Stimulated activated CD4-positive, alpha-beta T cell treated with anti-CD3 and anti-CD28 coated beads, TNF-alpha, amount 100 ng/mL, for 4 hours (primary cell): ENCODE data around the gene DNAH17.
"Not testable (repeated sequence)": the region's sequence is repeated elsewhere in the genome, so short reads cannot be mapped to it uniquely, and the experiment has no call there.

Source experiments
- DNase-seq, 3 experiments: peaks; one replicate each; pipeline ENCODE4 v3.0.0-alpha.2; 2020; ENCODE audit warnings: low read depth in 3 of 3

The DNAH17 gene

DNA sequence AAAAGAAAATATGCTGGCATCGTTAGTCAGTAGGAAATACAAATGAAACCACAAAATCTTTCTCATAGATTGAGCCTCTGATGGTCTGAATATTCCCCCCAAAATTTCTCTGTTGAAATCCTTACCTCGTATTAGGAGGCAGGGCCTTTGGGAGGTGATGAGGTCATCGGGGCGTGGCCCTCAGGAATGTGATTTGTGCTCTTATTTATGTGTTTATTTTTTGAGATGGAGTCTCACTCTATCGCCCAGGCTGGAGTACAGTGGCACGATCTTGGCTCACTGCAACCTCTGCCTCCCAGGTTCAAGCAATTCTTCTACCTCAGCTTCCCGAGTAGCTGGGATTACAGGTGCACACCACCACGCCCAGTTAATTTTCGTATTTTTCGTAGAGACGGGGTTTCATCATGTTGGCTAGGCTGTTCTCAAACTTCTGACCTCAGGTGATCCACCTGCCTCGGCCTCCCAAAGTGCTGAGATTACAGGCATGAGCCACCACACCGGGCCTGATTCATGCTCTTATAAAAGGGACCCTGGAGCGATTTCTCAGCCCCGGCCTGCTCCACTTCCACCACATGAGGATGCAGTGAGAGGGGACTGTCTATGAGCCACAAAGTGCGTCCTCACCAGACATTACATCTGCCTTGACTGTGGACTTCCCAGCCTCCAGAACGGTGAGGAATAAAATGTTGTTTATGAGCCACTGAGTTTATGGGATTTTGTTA, 53.1 kb downstream of the DNAH17 start:
- DNase-seq, result no peak

DNA sequence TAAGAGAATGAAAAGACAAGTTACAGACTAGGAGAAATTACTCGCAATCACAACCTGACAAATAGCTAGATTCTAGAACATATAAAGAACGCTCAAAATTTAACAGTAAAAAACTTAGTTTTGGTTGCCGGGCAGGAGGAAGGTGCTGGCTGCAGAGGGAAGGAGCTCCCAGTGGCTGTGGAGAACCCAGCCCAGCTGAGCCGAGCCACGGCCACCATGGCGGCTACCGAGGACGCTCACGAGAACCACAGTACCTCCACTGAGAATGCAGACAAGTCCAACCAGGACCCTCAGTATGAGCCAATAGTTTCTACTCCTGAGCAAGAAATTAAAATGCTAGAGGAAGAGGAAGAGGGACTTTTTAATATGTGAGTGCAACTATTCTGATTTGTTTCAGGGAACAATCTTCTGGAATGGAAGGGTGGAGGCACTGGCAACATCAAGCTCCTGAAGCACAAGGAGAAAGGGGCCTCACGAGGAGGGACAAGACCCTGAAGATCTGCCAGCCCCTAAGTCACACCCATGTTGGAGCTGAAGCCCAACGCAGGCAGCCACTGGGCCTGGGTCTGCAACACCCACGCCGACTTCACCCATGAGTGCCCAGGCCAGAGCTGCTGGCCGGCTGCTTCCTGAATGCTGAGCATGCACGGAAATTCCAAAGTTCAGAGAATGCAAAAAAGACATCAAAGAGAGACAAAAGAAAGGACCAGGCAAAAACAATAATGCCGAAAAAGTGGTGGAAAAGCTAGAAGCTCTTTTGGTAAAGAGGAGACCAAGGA, 55.0 kb downstream of the DNAH17 start:
- DNase-seq, result no peak

DNA sequence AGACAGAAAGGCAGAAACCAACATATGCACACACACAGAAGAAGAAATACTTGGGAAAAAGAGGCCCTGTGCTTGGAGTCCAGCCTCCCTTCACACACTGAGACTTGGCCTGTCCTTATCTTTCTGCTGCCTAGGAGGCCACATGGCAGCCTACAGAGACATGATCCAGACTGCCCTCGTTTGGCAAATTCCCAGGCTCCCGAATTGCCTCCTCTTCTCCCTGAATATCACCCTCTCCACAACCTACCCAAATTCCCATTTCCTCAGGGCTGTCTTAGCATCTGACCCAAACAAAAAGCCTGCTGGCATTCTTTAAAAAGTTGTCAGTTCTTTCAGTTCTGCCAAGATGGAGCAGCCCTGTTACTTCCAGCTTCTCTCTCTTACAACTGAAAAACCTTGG, 59.8 kb downstream of the DNAH17 start:
- DNase-seq, result no peak

DNA sequence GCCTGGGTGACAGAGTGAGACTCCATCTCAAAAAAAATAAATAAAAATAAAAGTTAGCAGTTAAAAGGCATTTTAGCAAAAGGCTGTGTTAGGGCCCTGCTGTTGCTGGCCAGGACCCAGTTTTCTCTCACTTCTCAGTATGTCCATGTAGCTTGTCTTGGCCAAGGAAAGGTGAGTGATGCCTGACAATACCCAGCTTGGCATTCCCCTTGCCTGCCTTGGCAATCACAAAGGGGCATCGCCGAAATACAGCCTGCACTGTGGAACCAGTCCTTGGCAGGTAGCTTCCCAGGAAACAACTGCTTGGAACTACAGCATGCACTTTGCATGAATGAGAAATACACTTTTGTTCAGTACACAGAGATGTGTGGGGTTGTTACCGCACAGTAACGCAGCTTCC, 61.7 kb downstream of the DNAH17 start:
- DNase-seq, result no peak

DNA sequence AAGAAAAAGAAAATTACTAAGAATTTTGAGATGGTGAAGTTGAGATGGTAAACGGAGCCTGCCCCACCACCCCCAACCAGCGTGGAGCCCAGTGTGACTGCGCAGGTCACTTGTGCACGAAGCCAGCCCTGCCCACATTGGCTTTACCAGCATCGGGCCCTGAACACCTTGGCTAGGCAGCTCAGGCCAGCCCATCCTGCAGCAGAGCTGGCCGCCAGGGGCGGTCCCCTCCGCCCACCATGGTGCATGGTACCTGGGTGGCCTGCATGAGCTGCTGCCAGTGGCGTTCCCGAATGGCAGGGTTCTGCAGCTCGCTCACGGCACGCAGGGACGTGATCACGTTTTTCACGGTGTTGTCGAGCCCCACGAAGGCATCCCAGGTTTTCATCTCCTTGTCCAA, 62.7 kb downstream of the DNAH17 start:
- no peak for DNase-seq

DNA sequence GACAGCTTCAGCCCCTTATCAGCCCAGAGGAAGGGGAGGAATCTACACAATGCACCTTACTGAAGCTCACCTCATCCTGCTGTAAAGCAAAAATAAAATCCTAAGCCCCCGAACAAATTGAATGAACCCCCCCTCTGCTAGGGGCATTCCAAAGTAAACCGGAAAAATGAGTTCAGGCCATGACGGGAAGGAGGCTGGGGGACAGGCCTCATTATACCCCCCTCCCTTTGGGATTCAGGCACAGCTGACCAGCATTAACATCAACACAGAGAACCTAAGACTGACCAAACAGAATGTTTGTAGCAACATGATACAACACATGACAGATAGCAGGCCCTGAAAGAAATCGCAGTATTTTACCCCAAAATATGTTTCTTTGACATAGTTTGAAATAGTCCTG, 64.2 kb downstream of the DNAH17 start:
- no peak for DNase-seq

DNA sequence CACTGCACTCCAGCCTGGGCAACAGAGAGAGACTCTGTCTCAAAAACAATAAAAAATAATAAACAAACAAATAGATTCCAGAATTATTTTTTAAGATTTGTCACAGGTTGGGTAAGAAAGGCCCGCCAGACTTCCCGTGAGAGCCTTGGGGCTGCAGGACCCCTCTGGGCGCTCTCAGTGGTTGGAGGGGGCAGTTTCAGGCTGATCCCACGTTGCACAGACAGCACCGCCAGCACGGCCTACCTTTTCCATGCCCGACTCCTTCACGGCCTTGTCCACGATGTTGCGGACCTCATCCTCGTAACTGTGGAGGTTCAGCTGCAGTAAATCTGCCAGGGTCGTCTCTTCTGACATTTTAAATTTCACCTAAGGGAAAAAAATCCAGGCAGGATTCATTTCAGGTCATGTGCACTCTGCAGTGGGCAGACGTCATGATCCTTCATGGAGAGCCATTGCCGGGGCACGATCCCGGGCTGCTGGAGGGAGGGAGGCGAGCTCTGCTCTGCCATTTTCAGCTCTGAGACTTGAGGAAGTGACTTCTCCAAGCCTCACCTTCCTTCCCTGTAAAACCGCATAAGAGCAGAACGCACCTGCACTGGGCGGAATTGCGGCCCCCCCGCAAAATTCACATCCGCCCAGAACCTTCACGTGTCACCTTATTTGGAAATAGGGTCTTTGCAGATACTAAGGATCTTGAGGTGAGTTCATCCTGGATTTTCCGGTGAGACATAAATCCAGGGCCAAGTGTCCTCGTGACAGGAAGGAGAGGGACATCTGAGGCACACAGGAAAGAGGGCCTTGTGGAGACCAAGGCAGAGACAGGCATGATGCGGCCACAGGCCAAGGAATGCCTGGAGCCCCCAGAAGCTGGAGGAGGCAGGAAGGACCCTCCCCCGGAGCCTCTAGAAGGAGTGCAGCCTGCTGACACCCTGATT, 66.8 kb downstream of the DNAH17 start:
- DNase-seq, result no peak

DNA sequence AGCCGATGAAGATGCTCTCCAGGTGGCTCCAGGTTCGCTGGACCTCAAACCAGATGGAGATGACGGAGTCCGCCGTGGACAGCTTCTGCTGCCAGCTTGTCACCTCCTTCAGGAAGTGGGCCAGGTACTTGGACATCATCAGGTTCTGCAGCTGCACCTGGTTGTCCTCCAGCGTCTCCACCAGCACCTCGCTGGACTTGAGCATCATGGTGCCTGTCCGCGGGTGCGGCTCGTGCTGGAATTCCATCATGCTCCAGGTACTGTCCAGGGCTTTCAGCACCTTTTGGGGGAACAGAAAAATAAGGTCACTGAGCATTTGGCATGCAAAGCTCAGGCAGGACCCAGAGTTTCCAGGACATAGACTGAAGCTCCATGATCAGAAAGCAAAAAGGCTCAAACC, 69.7 kb downstream of the DNAH17 start:
- DNase-seq, result no peak

DNA sequence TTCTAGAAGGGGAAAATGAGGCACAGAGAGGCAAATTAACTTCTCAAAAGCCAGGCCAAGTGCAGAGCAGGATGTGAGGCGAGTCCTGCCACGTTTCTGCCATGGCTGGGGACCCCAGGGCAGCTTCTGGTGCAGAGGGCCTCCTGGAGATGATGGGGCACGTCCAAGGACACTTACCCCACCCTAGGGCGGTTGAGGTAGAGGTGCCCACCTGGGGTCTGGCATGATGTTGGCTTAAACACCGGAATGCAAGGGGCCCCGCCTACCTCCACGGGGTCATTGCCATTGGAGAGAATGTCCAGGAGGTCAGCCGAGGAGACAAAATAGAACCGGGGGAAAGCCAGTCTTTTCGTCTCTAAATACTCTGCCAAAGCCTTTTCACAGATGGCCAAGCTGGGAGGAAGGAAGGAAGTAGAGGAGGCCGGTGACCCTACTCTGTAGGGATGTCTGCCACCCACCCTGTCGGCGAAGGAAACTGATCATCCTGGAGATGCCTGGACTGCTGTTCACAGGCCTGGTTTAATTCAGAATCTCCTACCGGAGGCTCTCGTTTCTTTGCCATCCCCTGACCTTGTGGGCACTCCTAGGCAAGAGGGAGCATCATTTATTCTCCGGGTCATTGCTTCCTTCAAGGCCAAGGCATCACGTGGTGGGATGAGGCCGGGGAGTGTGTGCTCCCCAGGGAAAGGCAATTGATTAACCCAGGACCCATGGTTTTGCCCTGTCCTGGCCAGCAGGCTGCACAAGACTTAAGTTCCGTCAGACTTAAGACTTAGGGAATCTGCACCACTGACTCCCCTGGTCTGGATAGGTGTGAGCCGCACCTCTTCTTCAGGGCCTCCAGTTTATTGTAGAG, 70.5 kb downstream of the DNAH17 start:
- DNase-seq, result no peak

DNA sequence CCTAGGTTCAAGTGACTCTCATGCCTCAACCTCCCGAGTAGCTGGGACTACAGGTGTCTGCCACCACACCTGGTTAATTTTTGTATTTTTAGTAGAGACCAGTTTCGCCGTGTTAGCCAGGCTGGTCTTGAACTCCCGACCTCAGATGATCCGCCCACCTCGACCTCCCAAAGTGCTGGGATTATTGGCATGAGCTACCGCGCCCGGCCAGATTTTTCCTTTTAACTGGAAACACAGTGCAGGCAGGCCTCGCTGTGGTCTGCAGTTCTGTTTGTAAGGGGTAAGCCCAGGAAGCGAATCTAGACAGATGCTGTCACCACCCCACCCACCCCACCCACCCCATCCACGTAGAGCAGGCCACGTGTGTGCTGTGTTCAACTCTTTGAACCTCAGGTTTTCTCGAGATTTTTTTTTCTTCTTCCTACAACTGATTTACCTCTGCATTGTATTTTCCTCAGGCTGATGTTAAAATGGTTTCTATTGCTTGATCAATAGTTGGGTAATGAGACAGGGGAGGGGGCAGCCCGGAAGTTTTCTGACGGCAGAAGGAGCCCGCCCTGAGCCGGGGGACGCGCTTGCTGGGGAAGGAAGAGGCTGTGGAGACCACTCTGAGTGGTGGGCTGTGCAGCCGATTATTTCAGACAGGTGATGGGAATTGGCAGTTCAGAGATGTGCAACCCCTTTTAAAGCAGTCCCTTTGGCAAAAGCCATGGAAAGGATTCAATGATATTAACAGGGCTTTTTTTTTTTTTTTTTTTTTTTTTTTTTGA, 72.9 kb downstream of the DNAH17 start:
- DNase-seq, result no peak

DNA sequence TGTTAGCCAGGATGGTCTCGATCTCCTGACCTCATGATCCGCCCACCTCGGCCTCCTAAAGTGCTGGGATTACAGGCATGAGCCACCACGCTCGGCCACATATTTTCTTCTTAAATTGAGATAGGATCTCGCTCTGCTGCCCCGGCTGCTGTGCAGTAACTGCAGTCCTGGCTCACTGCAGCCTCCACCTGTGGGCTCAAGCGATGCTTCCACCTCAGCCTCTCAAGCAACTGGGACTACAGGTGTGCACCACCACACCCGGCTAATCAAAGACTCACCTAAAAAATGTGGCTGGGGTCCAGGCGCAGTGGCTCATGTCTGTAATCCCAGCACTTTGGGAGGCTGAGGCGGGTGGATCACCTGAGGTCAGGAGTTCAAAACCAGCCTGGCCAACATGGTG, 73.8 kb downstream of the DNAH17 start:
- not testable (repeated sequence) for DNase-seq

DNA sequence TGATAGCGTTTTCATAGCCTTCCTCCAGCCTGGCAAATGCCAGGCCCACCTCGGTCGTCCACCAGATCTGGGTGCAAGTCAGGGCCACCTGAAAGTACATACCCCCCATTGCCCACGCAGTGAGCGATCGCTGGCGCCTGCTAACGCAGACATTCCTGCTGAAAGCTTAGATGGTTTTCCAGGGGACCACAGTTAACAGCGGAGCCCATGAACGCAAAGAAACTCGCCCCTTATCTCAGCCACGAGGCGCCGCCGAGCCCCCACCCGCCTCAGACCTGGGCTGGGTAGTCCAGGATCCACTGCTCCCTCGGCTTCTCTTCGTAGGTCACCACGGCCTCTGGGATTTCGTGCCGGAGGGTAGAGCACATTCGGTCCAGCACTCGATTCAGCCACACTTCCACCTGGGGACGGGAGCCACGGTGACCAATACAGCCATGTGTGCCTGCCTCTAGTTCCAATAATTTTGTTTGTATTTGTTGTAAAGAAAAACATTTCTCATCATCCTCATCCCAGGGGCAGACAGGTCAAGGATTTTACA, 74.5 kb downstream of the DNAH17 start:
- no peak for DNase-seq

DNA sequence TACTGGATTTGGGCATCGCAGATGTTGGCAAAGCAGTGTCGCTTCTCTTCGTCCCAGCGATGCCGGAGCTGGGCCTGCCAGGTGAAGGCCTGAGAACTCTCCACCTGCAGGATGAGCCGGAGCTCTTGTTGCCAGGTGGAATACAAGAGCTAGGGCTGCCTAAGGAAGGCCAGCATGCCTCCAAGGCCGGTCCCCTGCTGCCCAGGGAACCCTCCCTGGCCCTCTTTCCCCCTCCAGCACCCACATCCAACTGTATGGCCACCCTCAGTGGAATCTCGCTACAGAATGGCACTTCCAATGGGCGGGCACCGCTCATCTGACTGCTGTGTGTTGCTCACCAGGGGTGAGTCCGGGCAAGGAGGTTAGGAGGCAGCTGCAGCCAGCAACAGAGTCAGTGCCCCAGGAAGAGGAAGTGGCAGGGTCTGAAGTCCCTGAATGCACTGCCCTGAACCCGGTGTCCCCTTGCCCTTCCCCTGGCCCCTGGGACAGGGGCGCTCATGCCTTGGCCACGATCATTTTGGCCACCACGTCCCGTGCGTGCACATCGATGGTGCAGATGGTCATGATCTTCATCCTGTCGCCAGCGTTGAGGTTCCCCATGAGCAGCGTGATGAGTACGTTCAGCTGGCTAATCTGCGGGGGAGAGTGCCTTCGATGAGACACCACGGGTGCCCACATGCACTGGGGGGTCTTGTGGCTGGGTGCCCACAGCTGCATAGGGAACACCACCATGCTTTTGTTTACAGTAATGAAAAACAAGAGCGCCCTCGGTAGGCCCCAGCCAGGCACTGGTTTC, 75.8 kb downstream of the DNAH17 start:
- no peak for DNase-seq

DNA sequence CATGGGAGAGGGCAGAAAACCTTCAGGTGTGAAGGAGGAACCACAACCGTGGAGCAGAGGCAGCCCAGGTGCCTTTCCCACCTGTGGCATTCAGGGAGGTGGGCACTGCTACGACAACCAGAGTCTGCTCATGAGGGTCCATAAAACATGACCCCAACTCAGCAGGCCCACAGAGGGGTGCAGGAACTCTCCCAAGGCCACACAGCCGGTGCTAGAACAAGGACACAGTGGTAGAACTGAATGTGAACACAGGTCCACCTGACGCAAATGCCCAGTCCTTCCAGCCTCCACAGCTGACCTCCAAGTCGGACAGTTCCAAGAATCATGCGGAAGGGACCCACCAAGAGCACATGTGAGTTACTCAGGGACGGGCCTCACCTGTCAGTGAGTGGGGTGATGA, 76.4 kb downstream of the DNAH17 start:
- no peak for DNase-seq

DNA sequence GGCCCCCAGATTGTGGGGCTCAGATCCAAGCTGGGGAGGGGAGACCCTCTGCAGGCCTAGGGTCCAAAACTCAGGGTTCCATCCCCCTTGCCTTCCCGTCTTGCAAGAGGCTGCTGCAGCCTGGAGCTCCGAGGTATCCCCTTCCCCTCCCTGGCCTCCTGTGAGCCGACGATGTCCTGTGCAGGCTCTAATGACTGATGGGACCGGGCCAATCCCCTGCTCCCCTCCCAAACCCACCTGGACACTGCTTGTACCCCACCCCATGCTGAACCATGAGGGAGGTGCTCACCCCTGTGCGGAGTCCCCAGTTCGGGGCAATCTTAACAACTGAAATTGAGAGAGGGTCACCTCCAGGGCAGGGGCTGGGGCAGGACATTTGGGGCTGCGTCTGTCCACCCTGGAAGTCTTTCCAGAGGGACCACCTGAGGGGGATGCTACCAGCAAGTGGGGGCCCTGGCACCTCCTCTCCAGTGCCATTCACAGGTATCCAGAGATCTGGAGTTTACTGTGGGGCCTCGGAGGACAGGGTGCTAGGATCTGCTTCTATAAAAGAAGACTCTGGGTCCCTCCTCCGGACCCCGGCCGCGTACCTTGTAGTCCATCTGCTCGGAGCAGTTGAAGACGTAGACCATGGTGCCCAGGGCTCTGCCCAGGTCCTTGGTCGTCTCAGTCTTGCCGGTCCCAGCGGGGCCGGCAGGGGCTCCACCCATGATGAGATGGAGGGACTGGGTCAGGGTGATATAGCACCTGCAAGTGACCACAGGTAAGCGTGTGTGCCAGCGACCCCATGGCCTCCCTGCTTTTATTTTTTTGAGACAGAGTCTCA, 77.3 kb downstream of the DNAH17 start:
- DNase-seq, result no peak

DNA sequence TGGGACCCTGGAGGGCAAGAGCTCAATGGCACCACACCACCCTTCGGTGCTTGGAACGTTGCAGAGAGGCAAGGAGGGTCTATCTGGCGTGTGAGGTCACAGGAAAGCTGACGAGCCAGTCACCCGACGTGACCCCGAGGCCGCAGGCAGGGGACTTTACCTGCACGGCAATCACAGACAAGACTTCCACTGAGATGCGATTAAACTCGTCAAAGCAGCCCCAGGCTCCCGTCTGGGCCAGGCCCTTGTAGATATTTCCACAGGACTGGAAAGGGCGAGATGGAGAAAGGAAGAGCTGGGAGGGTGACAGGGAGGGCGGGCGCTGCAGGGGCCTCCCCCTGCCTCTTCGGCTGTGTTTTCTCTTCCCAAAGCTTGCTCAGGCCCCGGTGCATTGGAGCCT, 78.3 kb downstream of the DNAH17 start:
- DNase-seq, result no peak

DNA sequence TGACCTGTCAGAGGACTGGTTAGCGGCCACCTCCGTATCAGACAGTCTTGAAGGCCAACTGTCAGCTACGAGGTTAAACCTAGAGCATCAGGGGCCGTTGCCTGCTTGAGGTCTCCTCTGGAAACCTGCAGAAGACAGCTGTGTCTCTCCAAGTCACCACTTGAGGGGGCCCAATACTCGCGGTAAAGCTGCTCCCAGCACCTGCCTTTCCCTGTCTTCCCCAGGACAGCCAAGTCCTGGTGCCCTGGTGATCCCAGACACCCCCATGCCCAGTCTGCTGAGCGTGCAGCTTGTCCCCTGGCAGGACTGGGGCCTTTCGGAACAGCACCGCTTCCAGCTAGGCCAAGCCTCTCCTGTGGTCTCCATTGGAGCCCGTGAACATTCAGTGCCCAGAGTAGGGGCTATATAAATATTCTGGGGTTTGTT, 80.1 kb downstream of the DNAH17 start:
- DNase-seq, result peak in 2 of 3 experiments; percentile 17 to 29

DNA sequence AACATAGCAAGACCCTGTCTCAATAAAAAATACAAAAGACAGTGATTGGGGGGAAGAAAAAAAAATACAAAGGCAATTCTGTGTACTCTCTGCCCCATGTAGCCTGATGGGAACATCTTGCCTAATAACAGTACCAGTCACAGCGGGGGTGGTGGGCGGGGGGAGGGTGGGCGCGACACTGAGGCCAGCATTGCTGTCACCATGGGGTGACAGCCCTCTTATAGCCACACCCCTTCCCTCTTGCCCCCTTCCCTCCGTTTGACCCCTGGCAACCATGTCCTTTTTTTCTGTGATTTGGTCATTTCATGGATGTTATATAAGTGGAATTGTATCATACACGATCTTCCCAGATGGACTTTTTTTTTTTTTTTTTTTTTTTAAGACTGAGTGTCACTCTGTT, 80.9 kb downstream of the DNAH17 start:
- no peak for DNase-seq

DNA sequence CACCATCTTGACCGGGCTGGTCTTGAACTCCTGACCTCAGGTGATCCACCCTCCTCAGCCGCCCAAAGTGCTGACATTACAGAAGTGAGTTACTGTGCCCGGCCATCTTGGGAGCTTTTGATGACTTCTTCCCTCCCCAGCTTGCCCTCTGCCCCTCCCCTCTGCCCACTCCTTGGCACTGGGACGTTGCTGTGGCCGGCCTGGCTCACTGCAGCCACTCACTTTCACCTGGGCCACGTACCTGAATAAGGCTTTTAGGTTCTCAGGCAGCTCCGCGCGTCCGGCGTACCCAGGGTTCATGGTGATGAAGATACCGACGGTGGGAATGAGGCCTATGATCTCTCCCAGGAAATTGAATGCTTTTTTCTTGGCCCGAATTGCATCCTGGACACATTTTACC, 81.6 kb downstream of the DNAH17 start:
- DNase-seq, result no peak
